Keratinocyte (primary cell): Measurements from ENCODE around the gene SOSTDC1. TPM values are rescaled to one million over a fixed set of nuclear protein-coding genes. Genes with fewer than 3 reads are reported as not detected.

Source experiments
- DNase-seq: peaks from one replicate; pipeline ENCODE4 v3.0.0-alpha.2; 2011; ENCODE audit warnings: low read depth, missing footprints, low spot score
- FAIRE-seq: peaks from 2 replicates; lab custom pipeline; 2011; peaks lifted over from hg19 to GRCh38; lab: Jason Lieb, UNC
- H2AFZ ChIP-seq: 2 replicates; pipeline ENCODE4 v1.6.0; 2012; ENCODE audit warnings: low read length, control low read depth, inconsistent platforms; ENCODE audit not compliant: control insufficient read depth
- H3K27ac ChIP-seq: 2 replicates; pipeline ENCODE4 v1.5.1; 2011; ENCODE audit warnings: low read length; ENCODE audit not compliant: control insufficient read depth, insufficient read depth
- H3K27me3 ChIP-seq: 3 replicates; pipeline ENCODE4 v1.6.0; 2011; ENCODE audit warnings: low read length; ENCODE audit not compliant: control insufficient read depth, insufficient read depth; ENCODE audit errors: extremely low read depth
- H3K36me3 ChIP-seq, 2 experiments: 2 replicates in 1 of 2; 3 replicates in 1 of 2; pipeline ENCODE4 v1.5.1; 2011; ENCODE audit warnings: low read length in 2 of 2, mild to moderate bottlenecking in 1 of 2; ENCODE audit not compliant: control insufficient read depth in 2 of 2, insufficient read depth in 2 of 2; ENCODE audit errors: extremely low read depth in 1 of 2
- H3K4me1 ChIP-seq: 3 replicates; pipeline ENCODE4 v1.5.1; 2011; ENCODE audit warnings: low read length; ENCODE audit not compliant: control insufficient read depth, insufficient read depth; ENCODE audit errors: extremely low read depth
- H3K4me2 ChIP-seq: 3 replicates; pipeline ENCODE4 v1.6.0; 2011; ENCODE audit warnings: low read depth, low read length; ENCODE audit not compliant: control insufficient read depth, insufficient read depth; ENCODE audit errors: extremely low read depth
- H3K4me3 ChIP-seq, 3 experiments: fragments of 200-600 bp in 1 of 3; sonication (generic) in 1 of 3; 2 replicates in 2 of 3; 3 replicates in 1 of 3; pipeline ENCODE4 v1.5.1; 2011 to 2016; ENCODE audit warnings: low read length in 3 of 3, mild to moderate bottlenecking in 3 of 3, control low read depth in 2 of 3, inconsistent platforms in 1 of 3, low read depth in 1 of 3, mixed read lengths in 1 of 3, mixed run types in 1 of 3, moderate library complexity in 1 of 3; ENCODE audit not compliant: control insufficient read depth in 2 of 3, insufficient read depth in 2 of 3; ENCODE audit errors: extremely low read depth in 1 of 3
- H3K79me2 ChIP-seq: 2 replicates; pipeline ENCODE4 v1.6.0; 2012; ENCODE audit warnings: low read length; ENCODE audit not compliant: control insufficient read depth, insufficient read depth
- H3K9ac ChIP-seq: 3 replicates; pipeline ENCODE4 v1.6.0; 2011; ENCODE audit warnings: low read length; ENCODE audit not compliant: control insufficient read depth, insufficient read depth; ENCODE audit errors: extremely low read depth
- H3K9me1 ChIP-seq: 3 replicates; pipeline ENCODE4 v1.6.0; 2011; ENCODE audit warnings: low read length; ENCODE audit not compliant: control insufficient read depth, insufficient read depth; ENCODE audit errors: extremely low read depth
- H3K9me3 ChIP-seq: 2 replicates; pipeline ENCODE4 v1.5.1; 2012; ENCODE audit warnings: low read depth, low read length; ENCODE audit not compliant: control insufficient read depth
- H4K20me1 ChIP-seq: 3 replicates; pipeline ENCODE4 v1.6.0; 2011; ENCODE audit warnings: low read length; ENCODE audit not compliant: control insufficient read depth, insufficient read depth; ENCODE audit errors: extremely low read depth
- CTCF ChIP-seq, 3 experiments: IDR thresholded peaks in 1 of 3; conservative IDR thresholded peaks in 1 of 3; optimal IDR thresholded peaks in 1 of 3; 2 replicates in 2 of 3; 3 replicates in 1 of 3; pipeline versions ENCODE3 to v1.5.1; 2011; ENCODE audit warnings: low read length in 3 of 3, mild to moderate bottlenecking in 3 of 3, moderate library complexity in 2 of 3, control low read depth in 1 of 3, inconsistent platforms in 1 of 3; ENCODE audit not compliant: insufficient read depth in 2 of 3; ENCODE audit errors: extremely low read depth in 1 of 3
- EZH2 ChIP-seq: IDR thresholded peaks from one replicate; pipeline ENCODE4 v1.6.1; 2012; ENCODE audit warnings: inconsistent platforms, mild to moderate bottlenecking, low read length, moderate library complexity
- dilution Hi-C: fragments of 300-500 bp; cut with MboI; formaldehyde crosslinking; loops from one replicate; pipeline ENCODE4 v1.7.0; 2020; ENCODE audit warnings: low sequenced_read_pairs; ENCODE audit not compliant: extremely low pct_ligation_motif_present
- polyA plus RNA-seq, 5 experiments: library from polyadenylated mRNA; depleted of rRNA in 3 of 5; stranded (reverse) in 3 of 5; stranded (forward) in 1 of 5; unstranded in 1 of 5; fragments of >200 nt; gene quantifications; 1 replicate in 1 of 5; 2 replicates in 3 of 5; 3 replicates in 1 of 5; pipeline versions ENCODE4 v1.2.1 to v1.2.3, GENCODE V29; 2011 to 2012; ENCODE audit warnings: missing spikeins in 2 of 5, low read depth in 1 of 5, low replicate concordance in 1 of 5
- small RNA-seq, 3 experiments: library from RNA; depleted of rRNA; stranded (forward); fragments of <200 nt; gene quantifications; one replicate each; pipeline ENCODE3, GENCODE V24; 2012; ENCODE audit warnings: low read depth in 3 of 3, low replicate concordance in 1 of 3; ENCODE audit not compliant: insufficient read length in 3 of 3

SOSTDC1 gene
- polyA plus RNA-seq, 1 donor (not counting 4 experiments of a cell fraction or from before 2014, with no cell fraction given), result 0.31 TPM

DNA sequence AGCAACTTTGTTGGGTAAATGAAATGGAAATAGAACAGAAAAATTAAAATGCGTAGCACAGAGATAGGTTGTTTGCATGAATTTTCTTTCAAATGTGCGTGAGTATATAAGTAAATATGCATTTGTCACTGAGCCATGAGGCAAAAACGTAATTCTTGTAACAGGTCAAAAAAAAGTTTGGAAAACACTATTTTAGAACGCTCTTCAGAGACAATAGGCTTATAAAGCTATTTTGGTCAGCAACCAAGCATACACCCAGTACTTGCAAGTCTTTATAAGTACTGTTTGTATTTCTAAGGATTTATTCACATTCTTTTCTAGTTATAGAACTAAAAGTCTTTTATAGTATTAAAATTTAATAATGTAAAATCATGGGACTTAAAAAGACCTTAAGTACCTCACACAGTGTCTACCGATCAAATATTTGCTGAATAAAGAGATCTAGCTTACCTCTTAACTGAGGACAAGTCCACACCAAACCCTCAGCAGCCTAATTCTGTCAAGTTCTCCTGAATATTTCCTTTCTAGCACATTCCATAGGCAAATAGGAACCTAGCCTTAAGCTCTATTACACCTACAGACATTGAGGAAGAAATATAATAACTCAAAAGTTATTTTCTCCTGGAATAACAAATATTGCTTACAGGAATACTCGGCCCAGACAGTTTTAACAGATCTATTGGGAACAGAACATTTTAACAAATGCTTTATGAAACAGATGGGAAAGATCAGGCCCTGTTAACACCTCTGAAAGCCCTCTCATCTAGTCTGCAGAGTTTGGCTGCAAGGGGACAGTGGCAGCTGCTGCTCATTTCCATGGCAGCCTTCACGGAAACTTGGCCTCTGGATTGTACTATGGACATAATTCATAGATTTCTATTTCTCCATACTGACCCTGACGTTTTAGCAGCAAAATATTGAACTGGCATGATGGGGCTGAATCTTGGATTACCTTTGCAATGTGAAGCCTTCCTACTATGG lies 53.0 kb downstream of the SOSTDC1 start:
- Histone ChIP-seq H3K9me1 (no peaks in the 10 kb centered on the region), H3K4me1 (peaks cover 2% of the 10 kb centered on the region), H3K4me3 (no peak overlapping the region), H2AFZ (no peak overlapping the region), H3K36me3 (no peaks in the 10 kb centered on the region), H3K4me2 (no peak overlapping the region), H3K79me2 (no peaks in the 10 kb centered on the region), H3K27me3 (no peaks in the 10 kb centered on the region), H4K20me1 (no peaks in the 10 kb centered on the region), H3K9me3 (no peaks in the 10 kb centered on the region), H3K27ac (no peak overlapping the region), H3K9ac (no peak overlapping the region)
- TF ChIP-seq EZH2 (no peak), CTCF (optimal IDR thresholded peaks at IDR 0.05 in 1 of 3, IDR thresholded peaks at IDR 0.05 in 1 of 3, conservative IDR thresholded peaks at IDR 0.05 in 1 of 3; ENCODE audit: extremely low read depth in 1 of 3, insufficient read depth in 2 of 3, low read length in 3 of 3) (no peak)
- FAIRE-seq, result no peak
- DNase-seq, result no peak
- dilution Hi-C loops, result no loop called here

Small RNA genes within 50 kb of the gene (small RNA-seq; reads per million reads assigned to genes)
- gene AC005014.3, result 0 reads per million in 3 experiments

Other genes with a start within 250 kb of the SOSTDC1 start
- gene CRPPA, start 44.2 kb downstream of the SOSTDC1 start, polyA plus RNA-seq, result 0.33 to 0.66 TPM (median 0.51 TPM) in 3 replicates
- not detected in 3 replicates for gene LRRC72, start 61.1 kb upstream of the SOSTDC1 start, polyA plus RNA-seq
- gene ANKMY2, start 180.0 kb upstream of the SOSTDC1 start, polyA plus RNA-seq, result 9.5 to 13.3 TPM (median 10.0 TPM) in 3 replicates
- 49.5 to 89.1 TPM (median 65.7 TPM) in 3 replicates for gene BZW2, start 180.4 kb upstream of the SOSTDC1 start, polyA plus RNA-seq